ENCODE data around the gene EIF3L.
A peak's percentile ranks its signal among the peaks of the same experiment; 100 is the strongest.

Gene EIF3L

DNA sequence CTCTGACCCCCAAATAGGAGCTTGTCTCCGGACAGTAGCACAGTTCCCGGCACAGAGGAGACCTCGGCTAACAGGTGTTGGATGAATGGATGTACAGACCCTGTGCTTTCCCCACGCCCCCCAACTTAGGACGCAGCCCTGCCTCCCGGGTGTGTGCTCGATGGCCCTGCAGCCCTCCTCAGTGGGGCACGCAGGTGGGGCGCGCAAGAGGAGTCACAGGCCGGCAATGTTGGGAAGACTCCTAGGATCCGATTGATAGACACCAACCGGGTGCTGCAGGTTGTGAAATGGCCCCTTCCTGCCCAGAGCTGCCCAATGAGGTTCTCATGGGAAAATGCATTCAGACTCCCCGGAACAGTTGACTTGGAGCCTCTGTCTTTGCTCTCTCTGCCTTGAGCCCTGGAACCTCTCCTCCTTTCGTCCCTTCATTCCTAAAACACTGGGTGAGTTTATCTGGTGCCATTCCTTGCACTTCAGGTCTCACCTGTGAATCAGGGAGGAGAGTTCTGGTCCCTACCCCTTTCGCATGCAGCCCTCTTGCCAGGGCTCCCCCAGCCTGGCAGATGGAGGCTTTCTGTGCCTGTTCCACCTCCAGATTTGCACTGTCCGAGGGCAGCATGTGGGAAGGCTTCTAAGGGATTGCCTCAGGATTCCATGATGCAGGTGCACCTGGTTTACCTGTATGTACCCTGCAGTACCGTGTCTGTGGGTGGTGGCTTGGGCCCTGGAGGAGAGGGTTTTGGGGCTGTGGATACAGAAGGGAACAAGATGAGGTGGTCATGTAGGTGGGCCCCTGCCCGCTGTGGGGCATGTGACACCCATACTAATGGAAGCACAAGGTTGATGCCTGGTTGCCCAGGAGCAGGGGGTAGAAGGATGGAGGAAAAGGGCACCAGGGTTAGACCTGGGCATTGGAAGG is 58.1 kb downstream of the EIF3L start:
- TF ChIP-seq POLR2A (IDR thresholded peaks at IDR 0.05; ENCODE audit: extremely low read depth, insufficient read length) (no peak), MYC (IDR thresholded peaks at IDR 0.05; ENCODE audit: low read depth, low read length) (no peak)
- TF ChIP-seq, protein P1, sequence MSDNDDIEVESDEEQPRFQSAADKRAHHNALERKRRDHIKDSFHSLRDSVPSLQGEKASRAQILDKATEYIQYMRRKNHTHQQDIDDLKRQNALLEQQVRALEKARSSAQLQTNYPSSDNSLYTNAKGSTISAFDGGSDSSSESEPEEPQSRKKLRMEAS (IDR thresholded peaks at IDR 0.05; ENCODE audit: low read depth, low read length) = no peak
- TF ChIP-seq, protein P2, sequence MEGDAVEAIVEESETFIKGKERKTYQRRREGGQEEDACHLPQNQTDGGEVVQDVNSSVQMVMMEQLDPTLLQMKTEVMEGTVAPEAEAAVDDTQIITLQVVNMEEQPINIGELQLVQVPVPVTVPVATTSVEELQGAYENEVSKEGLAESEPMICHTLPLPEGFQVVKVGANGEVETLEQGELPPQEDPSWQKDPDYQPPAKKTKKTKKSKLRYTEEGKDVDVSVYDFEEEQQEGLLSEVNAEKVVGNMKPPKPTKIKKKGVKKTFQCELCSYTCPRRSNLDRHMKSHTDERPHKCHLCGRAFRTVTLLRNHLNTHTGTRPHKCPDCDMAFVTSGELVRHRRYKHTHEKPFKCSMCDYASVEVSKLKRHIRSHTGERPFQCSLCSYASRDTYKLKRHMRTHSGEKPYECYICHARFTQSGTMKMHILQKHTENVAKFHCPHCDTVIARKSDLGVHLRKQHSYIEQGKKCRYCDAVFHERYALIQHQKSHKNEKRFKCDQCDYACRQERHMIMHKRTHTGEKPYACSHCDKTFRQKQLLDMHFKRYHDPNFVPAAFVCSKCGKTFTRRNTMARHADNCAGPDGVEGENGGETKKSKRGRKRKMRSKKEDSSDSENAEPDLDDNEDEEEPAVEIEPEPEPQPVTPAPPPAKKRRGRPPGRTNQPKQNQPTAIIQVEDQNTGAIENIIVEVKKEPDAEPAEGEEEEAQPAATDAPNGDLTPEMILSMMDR (IDR thresholded peaks at IDR 0.05; ENCODE audit: low read depth, low read length) = no peak
- peak overlapping the region; percentile 36 for H3K4me3 ChIP-seq (ENCODE audit: low read depth, low read length)
- no peak for DNase-seq (ENCODE audit: low read depth)

DNA sequence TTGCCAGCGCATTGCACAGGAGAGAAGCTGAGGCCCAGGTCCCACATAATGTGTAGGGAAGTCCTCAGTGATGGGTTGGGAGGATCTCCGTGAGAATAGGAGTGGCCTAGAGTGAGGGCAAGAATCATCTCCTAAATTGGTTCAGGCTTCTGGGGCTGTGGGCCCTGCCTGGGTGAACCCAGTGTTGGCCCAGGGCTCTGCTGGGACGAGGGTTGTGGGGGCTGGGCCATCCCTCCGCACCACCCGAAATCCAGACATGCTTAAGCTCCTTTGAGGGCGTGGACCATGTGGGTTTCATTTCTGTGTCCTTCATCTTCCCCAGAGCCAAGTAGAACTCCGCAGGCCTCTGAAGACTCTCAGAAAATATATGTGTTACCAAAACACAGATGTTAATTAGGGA is 60.5 kb downstream of the EIF3L start:
- H3K4me3 ChIP-seq (ENCODE audit: low read depth, low read length) = no peak overlapping the region
- TF ChIP-seq, protein P2 (IDR thresholded peaks at IDR 0.05; ENCODE audit: low read depth, low read length) = no peak
- TF ChIP-seq, protein P1 (IDR thresholded peaks at IDR 0.05; ENCODE audit: low read depth, low read length) = no peak
- TF ChIP-seq MYC (IDR thresholded peaks at IDR 0.05; ENCODE audit: low read depth, low read length) (no peak), POLR2A (IDR thresholded peaks at IDR 0.05; ENCODE audit: extremely low read depth, insufficient read length) (no peak)
- no peak for DNase-seq (ENCODE audit: low read depth)

DNA sequence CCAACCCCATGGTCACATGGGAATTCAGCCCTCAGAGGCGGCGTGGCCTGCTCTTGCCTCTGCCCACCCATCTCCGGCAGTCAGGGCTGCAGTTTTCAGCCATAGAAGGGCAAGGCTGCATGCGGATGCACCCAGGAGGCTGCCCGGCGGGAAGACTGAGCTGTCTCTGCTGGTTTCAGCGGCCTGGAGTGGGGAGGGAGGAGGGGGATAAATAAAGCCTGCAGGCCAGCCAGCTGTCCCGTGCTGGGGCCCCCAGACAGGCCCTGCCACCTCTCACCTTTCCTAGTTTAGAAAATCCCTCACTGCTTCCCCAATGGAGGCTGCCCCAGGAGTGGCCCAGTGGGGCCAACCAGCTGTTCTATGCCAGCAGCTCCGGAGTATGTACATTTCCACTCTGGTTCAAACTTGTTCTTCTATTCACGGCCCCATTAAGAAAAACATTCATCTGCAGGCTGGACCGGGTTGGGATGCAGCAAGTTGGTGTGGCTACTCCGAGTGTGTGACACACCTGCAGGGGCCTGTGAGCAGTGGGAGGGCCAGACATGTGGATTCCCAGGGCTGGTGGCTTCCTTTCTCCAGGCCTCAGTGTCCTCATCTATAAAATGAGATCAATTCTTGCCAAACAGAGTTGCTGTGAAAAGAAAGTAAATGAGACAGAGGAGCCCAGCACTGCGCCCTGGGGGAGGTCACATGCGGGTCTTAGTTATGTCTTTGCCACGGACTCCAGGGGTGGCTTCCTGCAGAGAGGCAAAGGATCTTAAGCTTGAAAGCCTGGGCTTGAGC is 61.9 kb downstream of the EIF3L start:
- TF ChIP-seq, protein P1 (IDR thresholded peaks at IDR 0.05; ENCODE audit: low read depth, low read length) = no peak
- TF ChIP-seq, protein P2 (IDR thresholded peaks at IDR 0.05; ENCODE audit: low read depth, low read length) = no peak
- TF ChIP-seq MYC (IDR thresholded peaks at IDR 0.05; ENCODE audit: low read depth, low read length) = no peak
- TF ChIP-seq POLR2A (IDR thresholded peaks at IDR 0.05; ENCODE audit: extremely low read depth, insufficient read length) = no peak
- no peak overlapping the region for H3K4me3 ChIP-seq (ENCODE audit: low read depth, low read length)
- DNase-seq (ENCODE audit: low read depth) = no peak

DNA sequence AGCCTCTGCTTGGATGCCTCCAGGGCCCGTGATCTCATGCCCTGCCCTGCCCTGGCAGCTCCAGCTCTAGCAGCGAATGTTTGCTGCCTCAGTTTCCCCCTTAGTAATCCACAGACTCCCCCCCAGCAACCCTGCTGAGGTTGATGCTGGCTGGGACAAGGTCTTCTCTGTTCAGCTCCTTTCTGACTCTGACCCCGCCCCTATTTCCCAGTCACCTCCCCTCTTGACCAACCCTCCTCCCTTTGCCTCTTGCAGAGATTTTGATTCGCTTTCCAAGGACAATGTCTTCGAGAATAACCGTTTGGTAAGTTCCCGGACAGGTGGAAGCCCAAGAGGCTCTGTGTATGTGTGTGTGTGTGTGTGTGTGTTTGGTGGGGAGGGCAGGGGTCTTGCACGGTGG is 62.5 kb downstream of the EIF3L start:
- no peak overlapping the region for H3K4me3 ChIP-seq (ENCODE audit: low read depth, low read length)
- TF ChIP-seq POLR2A (IDR thresholded peaks at IDR 0.05; ENCODE audit: extremely low read depth, insufficient read length) (no peak), MYC (IDR thresholded peaks at IDR 0.05; ENCODE audit: low read depth, low read length) (no peak)
- TF ChIP-seq, protein P1 (IDR thresholded peaks at IDR 0.05; ENCODE audit: low read depth, low read length) = no peak
- no peak for DNase-seq (ENCODE audit: low read depth)

DNA sequence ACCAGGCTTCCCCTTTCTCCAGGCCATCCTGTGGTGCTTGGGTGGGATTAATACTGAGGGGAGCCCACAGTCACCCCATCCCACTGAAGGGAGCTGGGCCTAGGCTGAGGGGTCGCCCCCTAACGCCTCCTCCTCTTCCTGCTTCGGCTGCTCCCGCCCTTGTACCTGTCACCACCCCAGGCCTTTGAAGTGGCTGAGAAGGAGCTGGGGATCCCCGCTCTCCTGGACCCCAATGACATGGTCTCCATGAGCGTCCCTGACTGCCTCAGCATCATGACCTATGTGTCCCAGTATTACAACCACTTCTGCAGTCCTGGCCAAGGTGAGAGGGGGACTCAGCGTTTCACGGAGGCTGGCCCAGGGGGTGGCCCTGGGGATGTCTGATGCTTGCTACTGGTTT is 63.0 kb downstream of the EIF3L start:
- no peak overlapping the region for H3K4me3 ChIP-seq (ENCODE audit: low read depth, low read length)
- no peak for TF ChIP-seq POLR2A (IDR thresholded peaks at IDR 0.05; ENCODE audit: extremely low read depth, insufficient read length)
- no peak for TF ChIP-seq MYC (IDR thresholded peaks at IDR 0.05; ENCODE audit: low read depth, low read length)
- TF ChIP-seq, protein P1 (IDR thresholded peaks at IDR 0.05; ENCODE audit: low read depth, low read length) = no peak
- TF ChIP-seq, protein P2 (IDR thresholded peaks at IDR 0.05; ENCODE audit: low read depth, low read length) = no peak
- DNase-seq (ENCODE audit: low read depth) = no peak

All from NB4 (cell line).